A673 (cell line): Measurements from ENCODE around the gene APLN. TPM values are rescaled to one million over a fixed set of nuclear protein-coding genes. Genes with fewer than 3 reads are reported as not detected.

ENCODE experiments used
- BruUV-seq: library from RNA; stranded (reverse); fragments of 400-500 nt; replicated peaks from 2 replicates; lab custom pipeline; 2021; lab: Mats Ljungman, UMichigan
- CTCF ChIA-PET: fragments of 300-600 bp; sonication (Branson Sonifier 250); formaldehyde crosslinking; loops from one replicate; lab custom pipeline; 2022; ENCODE audit warnings: antibody characterized with exemption; lab: Charles Lee
- POLR2A ChIA-PET: fragments of 300-600 bp; sonication (Branson Sonifier 250); formaldehyde crosslinking; loops from one replicate; lab custom pipeline; 2022; ENCODE audit warnings: antibody characterized with exemption; ENCODE audit not compliant: low non-redundant PET; lab: Charles Lee
- DNase-seq: peaks from one replicate; pipeline ENCODE4 v3.0.0-alpha.2; 2015; ENCODE audit warnings: low spot score
- H3K27ac ChIP-seq: fragments of 200-600 bp; sonication (generic); 2 replicates; pipeline ENCODE4 v1.5.1; 2016; ENCODE audit warnings: mixed run types, low read depth, mild to moderate bottlenecking, mixed read lengths, antibody characterized with exemption, low read length; ENCODE audit not compliant: poor library complexity, severe bottlenecking
- H3K27me3 ChIP-seq: fragments of 200-600 bp; sonication (generic); replicated peaks from 2 replicates; pipeline ENCODE4 v1.6.1; 2017; ENCODE audit warnings: mixed run types, low read depth, mild to moderate bottlenecking, mixed read lengths, antibody characterized with exemption, low read length; ENCODE audit not compliant: insufficient read depth, poor library complexity
- H3K36me3 ChIP-seq: fragments of 200-600 bp; sonication (generic); 2 replicates; pipeline ENCODE4 v1.6.1; 2016; ENCODE audit warnings: mixed run types, mild to moderate bottlenecking, mixed read lengths, antibody characterized with exemption, low read length; ENCODE audit not compliant: insufficient read depth, poor library complexity, severe bottlenecking
- H3K4me1 ChIP-seq: fragments of 200-600 bp; sonication (generic); 2 replicates; pipeline ENCODE4 v1.6.1; 2017; ENCODE audit warnings: mixed run types, mild to moderate bottlenecking, mixed read lengths, antibody characterized with exemption, low read length; ENCODE audit not compliant: insufficient read depth, poor library complexity, severe bottlenecking
- H3K4me3 ChIP-seq: fragments of 200-600 bp; sonication (generic); 2 replicates; pipeline ENCODE4 v1.5.1; 2016; ENCODE audit warnings: low read depth, mixed run types, mild to moderate bottlenecking, mixed read lengths, low read length; ENCODE audit not compliant: poor library complexity, severe bottlenecking
- H3K9me3 ChIP-seq: fragments of 200-600 bp; sonication (generic); 2 replicates; pipeline ENCODE4 v1.6.1; 2016; ENCODE audit warnings: mixed run types, low read depth, mild to moderate bottlenecking, mixed read lengths, antibody characterized with exemption, low read length; ENCODE audit not compliant: poor library complexity, severe bottlenecking
- CTCF ChIP-seq: fragments of 300-800, 200-600 bp; sonication (generic); conservative IDR thresholded peaks from 2 replicates; pipeline ENCODE4 v1.5.1; 2017; ENCODE audit warnings: low read depth, mild to moderate bottlenecking, antibody characterized with exemption, low read length, moderate library complexity, mixed read lengths
- EZH2 ChIP-seq: fragments of 200-600 bp; sonication (generic); IDR thresholded peaks from 2 replicates; pipeline ENCODE4 v1.6.1; 2017; ENCODE audit warnings: borderline replicate concordance, low read depth, mild to moderate bottlenecking, mixed read lengths, antibody characterized with exemption, low read length; ENCODE audit not compliant: poor library complexity, severe bottlenecking
- intact Hi-C: fragments of 100-400 bp; cut with micrococcal nuclease; formaldehyde crosslinking; loops from one replicate; pipeline ENCODE4 v1.10.0; 2022; ENCODE audit not compliant: unreplicated experiment
- total RNA-seq: library from RNA; stranded (reverse); gene quantifications from 2 replicates; pipeline ENCODE4 v1.2.3, GENCODE V29; 2021

Gene APLN
- total RNA-seq, 1 experiment from 2014 or later = 0.34 TPM

DNA sequence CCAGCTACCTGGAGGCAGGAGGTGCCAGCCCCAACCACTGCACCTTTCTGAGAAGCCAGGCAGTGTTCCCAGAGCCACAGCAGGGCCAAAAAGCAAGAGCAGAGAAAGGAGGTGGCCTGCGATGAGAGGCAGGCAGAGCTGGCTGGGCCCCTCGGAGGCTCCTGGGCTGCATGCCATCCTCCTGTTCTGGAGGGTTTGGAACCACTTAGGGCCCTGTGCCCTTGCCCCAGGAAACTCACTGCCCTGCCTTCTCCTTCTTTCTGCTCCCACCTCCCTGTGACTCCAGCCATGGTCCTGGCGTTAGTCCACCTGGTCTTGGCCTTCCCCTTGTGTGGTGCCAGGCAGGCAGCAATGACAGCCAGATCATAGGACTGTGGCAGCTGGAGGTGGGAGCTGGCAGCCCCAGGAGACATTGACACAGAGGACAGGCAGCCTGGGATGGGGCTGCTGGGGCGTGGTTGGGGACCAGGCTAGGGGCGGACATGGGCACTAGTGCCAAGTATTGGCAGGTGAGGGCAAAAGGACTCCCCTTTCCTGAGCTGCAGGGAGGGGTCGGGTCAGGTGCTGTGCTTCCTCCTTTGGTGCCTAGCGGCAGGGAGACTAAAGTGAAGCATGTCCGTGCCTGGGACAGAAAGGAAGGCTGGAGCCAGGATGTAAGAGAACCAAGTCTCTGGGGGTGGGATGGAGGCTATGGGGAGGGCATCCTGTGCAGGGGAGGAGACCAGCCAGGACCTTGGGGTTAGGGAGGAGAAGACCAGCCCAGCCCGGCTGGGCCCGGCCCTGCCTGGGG lies 1.4 kb downstream of the APLN start:
- H3K27ac ChIP-seq = no peak overlapping the region
- H3K4me1 ChIP-seq = no peaks in the 10 kb centered on the region
- BruUV-seq = no TSS peak
- ChIA-PET POLR2A (no interaction called here), CTCF (no interaction called here)
- no peak for DNase-seq
- H3K27me3 ChIP-seq = no peaks in the 10 kb centered on the region
- no peaks in the 10 kb centered on the region for H3K36me3 ChIP-seq
- TF ChIP-seq EZH2 (no peak), CTCF (no peak)
- intact Hi-C loops = no loop called here
- no peak overlapping the region for H3K4me3 ChIP-seq
- no peaks in the 10 kb centered on the region for H3K9me3 ChIP-seq

GRCh38 chrX:129652565-129653169 lies 2.1 kb downstream of the APLN start:
- Histone ChIP-seq H3K36me3 (no peaks in the 10 kb centered on the region), H3K27me3 (no peaks in the 10 kb centered on the region), H3K9me3 (no peaks in the 10 kb centered on the region), H3K27ac (no peak overlapping the region), H3K4me1 (no peaks in the 10 kb centered on the region), H3K4me3 (no peak overlapping the region)
- DNase-seq = no peak
- TF ChIP-seq CTCF (no peak), EZH2 (no peak)
- ChIA-PET POLR2A (no interaction called here), CTCF (no interaction called here)
- BruUV-seq = no TSS peak
- intact Hi-C loops = no loop called here

DNA sequence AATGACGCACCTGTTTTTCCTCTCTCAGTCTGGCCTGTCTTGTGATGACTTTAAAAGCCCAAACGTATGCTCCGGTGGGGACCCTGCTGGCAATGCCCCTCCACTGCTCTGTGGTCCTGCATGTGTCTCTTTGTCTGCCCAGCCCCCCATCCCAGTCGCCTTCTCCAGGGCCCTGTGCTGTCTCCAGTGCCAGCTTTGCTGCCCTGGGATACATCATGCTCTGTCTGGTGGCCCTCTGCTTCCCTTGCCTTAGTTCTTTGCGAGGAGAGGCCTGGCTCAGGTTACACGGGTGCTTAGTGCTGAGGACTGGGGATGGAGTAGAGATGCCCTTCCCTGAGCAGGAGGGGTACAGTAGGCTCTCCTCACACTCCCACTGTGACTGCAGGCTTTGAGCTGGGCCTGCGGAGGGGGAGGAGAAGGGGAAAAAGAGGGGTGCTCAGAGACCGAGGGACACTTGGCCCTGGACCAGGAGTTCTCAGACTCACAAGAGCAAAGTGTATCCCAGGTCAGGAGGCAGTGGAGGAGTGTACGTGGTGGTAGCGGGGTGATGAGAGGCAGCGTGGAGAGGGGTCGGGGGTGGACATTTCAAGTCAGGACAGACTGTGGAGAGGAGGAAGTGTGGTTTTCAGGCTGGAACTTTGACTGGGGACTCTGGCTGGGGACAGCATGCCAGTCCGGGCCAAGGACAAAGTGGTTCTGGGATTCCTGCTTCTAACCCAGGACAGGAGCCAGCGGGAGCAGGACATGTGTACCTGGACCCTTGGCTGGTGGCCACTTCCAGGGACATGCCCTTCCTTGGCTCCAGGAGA lies 2.8 kb downstream of the APLN start:
- CTCF ChIA-PET = no interaction called here
- DNase-seq = no peak
- no TSS peak for BruUV-seq
- Histone ChIP-seq H3K36me3 (no peaks in the 10 kb centered on the region), H3K4me1 (no peaks in the 10 kb centered on the region), H3K9me3 (no peaks in the 10 kb centered on the region), H3K27ac (no peak overlapping the region), H3K27me3 (no peaks in the 10 kb centered on the region), H3K4me3 (no peak overlapping the region)
- TF ChIP-seq CTCF (no peak), EZH2 (no peak)
- intact Hi-C loops = no loop called here
- POLR2A ChIA-PET = no interaction called here
